H9 (cell line): Measurements from ENCODE around the gene NECAB2. TPM values are rescaled to one million over a fixed set of nuclear protein-coding genes. Genes with fewer than 3 reads are reported as not detected.

Experiments used
- DNase-seq: peaks from one replicate; pipeline ENCODE4 v3.0.0-alpha.2; 2017
- H2AFZ ChIP-seq: one replicate; pipeline ENCODE4 v1.6.1; 2013; ENCODE audit warnings: mild to moderate bottlenecking, low read length, control low read depth, moderate library complexity
- H2AK5ac ChIP-seq: 2 replicates; pipeline ENCODE4 v1.6.1; 2013; ENCODE audit warnings: low read length, control low read depth, mixed read lengths; ENCODE audit not compliant: insufficient read length
- H2BK120ac ChIP-seq: one replicate; pipeline ENCODE4 v1.6.1; 2013; ENCODE audit warnings: low read depth, mild to moderate bottlenecking, low read length, control low read depth, inconsistent platforms; ENCODE audit not compliant: poor library complexity, severe bottlenecking
- H2BK12ac ChIP-seq: 2 replicates; pipeline ENCODE4 v1.6.1; 2013; ENCODE audit warnings: low read length, control low read depth, mixed read lengths, low read depth; ENCODE audit not compliant: insufficient read length
- H2BK15ac ChIP-seq: 2 replicates; pipeline ENCODE4 v1.6.1; 2013; ENCODE audit warnings: low read depth, low read length, control low read depth
- H2BK20ac ChIP-seq: one replicate; pipeline ENCODE4 v1.6.1; 2013; ENCODE audit warnings: low read depth, mild to moderate bottlenecking, low read length, control low read depth, inconsistent platforms; ENCODE audit not compliant: poor library complexity, severe bottlenecking
- H2BK5ac ChIP-seq: 2 replicates; pipeline ENCODE4 v1.6.1; 2013; ENCODE audit warnings: low read length, control low read depth, mixed read lengths; ENCODE audit not compliant: insufficient read length
- H3K14ac ChIP-seq: 2 replicates; pipeline ENCODE4 v1.6.1; 2013; ENCODE audit warnings: low read length, control low read depth; ENCODE audit not compliant: insufficient read depth
- H3K18ac ChIP-seq: 2 replicates; pipeline ENCODE4 v1.6.1; 2013; ENCODE audit warnings: low read depth, mild to moderate bottlenecking, mixed read lengths, low read length, control low read depth; ENCODE audit not compliant: insufficient read length
- H3K23ac ChIP-seq: 2 replicates; pipeline ENCODE4 v1.6.1; 2013; ENCODE audit warnings: low read length, control low read depth, mixed read lengths, low read depth; ENCODE audit not compliant: insufficient read length
- H3K23me2 ChIP-seq: 2 replicates; pipeline ENCODE4 v1.6.1; 2013; ENCODE audit warnings: low read depth, mild to moderate bottlenecking, mixed read lengths, low read length, control low read depth; ENCODE audit not compliant: insufficient read length, poor library complexity, severe bottlenecking
- H3K27ac ChIP-seq: 2 replicates; pipeline ENCODE4 v1.5.1; 2013; ENCODE audit warnings: low read length, control low read depth, mixed read lengths, low read depth; ENCODE audit not compliant: insufficient read length
- H3K27me3 ChIP-seq: 2 replicates; pipeline ENCODE4 v1.6.1; 2013; ENCODE audit warnings: low read length, control low read depth, inconsistent platforms; ENCODE audit not compliant: insufficient read depth
- H3K4ac ChIP-seq: 2 replicates; pipeline ENCODE4 v1.6.1; 2013; ENCODE audit warnings: low read depth, mild to moderate bottlenecking, control low read depth, inconsistent platforms, low read length, moderate library complexity
- H3K4me1 ChIP-seq: 2 replicates; pipeline ENCODE4 v1.6.1; 2013; ENCODE audit warnings: low read length, control low read depth, inconsistent platforms; ENCODE audit not compliant: insufficient read depth
- H3K4me2 ChIP-seq: 2 replicates; pipeline ENCODE4 v1.6.1; 2013; ENCODE audit warnings: low read length, control low read depth, mixed read lengths; ENCODE audit not compliant: insufficient read length, insufficient read depth
- H3K56ac ChIP-seq: 2 replicates; pipeline ENCODE4 v1.6.1; 2013; ENCODE audit warnings: low read depth, mild to moderate bottlenecking, mixed read lengths, low read length, control low read depth; ENCODE audit not compliant: insufficient read length
- H3K79me1 ChIP-seq: 2 replicates; pipeline ENCODE4 v1.6.1; 2013; ENCODE audit warnings: low read depth, mild to moderate bottlenecking, moderate library complexity, low read length, control low read depth, inconsistent platforms; ENCODE audit not compliant: insufficient read depth, poor library complexity, severe bottlenecking
- H3K79me2 ChIP-seq: 2 replicates; pipeline ENCODE4 v1.6.1; 2013; ENCODE audit warnings: low read length, control low read depth, inconsistent platforms; ENCODE audit not compliant: insufficient read depth
- H3K9ac ChIP-seq: 2 replicates; pipeline ENCODE4 v1.6.1; 2013; ENCODE audit warnings: low read length, control low read depth, mixed read lengths; ENCODE audit not compliant: insufficient read length; ENCODE audit errors: extremely low read depth
- H3K9me3 ChIP-seq: one replicate; pipeline ENCODE4 v1.6.1; 2013; ENCODE audit warnings: low read depth, low read length, inconsistent platforms; ENCODE audit not compliant: control insufficient read depth
- H3T11ph ChIP-seq: one replicate; pipeline ENCODE4 v1.6.1; 2013; ENCODE audit warnings: mild to moderate bottlenecking, low read length, control low read depth, inconsistent platforms
- H4K20me1 ChIP-seq: one replicate; pipeline ENCODE4 v1.6.1; 2013; ENCODE audit not compliant: control insufficient read depth, insufficient read length, insufficient read depth
- H4K5ac ChIP-seq: 2 replicates; pipeline ENCODE4 v1.6.1; 2013; ENCODE audit warnings: low read depth, mild to moderate bottlenecking, mixed read lengths, low read length, control low read depth; ENCODE audit not compliant: insufficient read length
- H4K8ac ChIP-seq: replicated peaks from 2 replicates; pipeline ENCODE4 v1.6.1; 2013; ENCODE audit warnings: low read length, control low read depth, mixed read lengths, low read depth; ENCODE audit not compliant: insufficient read length
- H4K91ac ChIP-seq: 2 replicates; pipeline ENCODE4 v1.6.1; 2013; ENCODE audit warnings: low read depth, mild to moderate bottlenecking, moderate library complexity, mixed read lengths, low read length, control low read depth; ENCODE audit not compliant: insufficient read length
- H3K27ac Mint-ChIP-seq, 3 experiments: 2 replicates in 2 of 3; 3 replicates in 1 of 3; pipeline ENCODE4 v1.8.0; 2020 to 2021; ENCODE audit warnings: mixed read lengths in 3 of 3, mild to moderate bottlenecking in 1 of 3, moderate library complexity in 1 of 3
- H3K27me3 Mint-ChIP-seq: 2 replicates; pipeline ENCODE4 v1.8.0; 2021; ENCODE audit warnings: low read depth, mild to moderate bottlenecking, moderate library complexity, mixed read lengths
- H3K36me3 Mint-ChIP-seq, 3 experiments: 2 replicates in 2 of 3; 3 replicates in 1 of 3; pipeline ENCODE4 v1.8.0; 2020 to 2021; ENCODE audit warnings: low read depth in 3 of 3, mixed read lengths in 3 of 3; ENCODE audit not compliant: insufficient read depth in 1 of 3
- H3K4me1 Mint-ChIP-seq, 2 experiments: 2 replicates each; pipeline ENCODE4 v1.8.0; 2020; ENCODE audit warnings: mixed read lengths in 2 of 2
- H3K4me3 Mint-ChIP-seq, 2 experiments: 2 replicates in 1 of 2; 3 replicates in 1 of 2; pipeline ENCODE4 v1.8.0; 2020 to 2021; ENCODE audit warnings: mild to moderate bottlenecking in 2 of 2, mixed read lengths in 2 of 2, moderate library complexity in 1 of 2
- H3K9me3 Mint-ChIP-seq, 2 experiments: 2 replicates in 1 of 2; 3 replicates in 1 of 2; pipeline ENCODE4 v1.8.0; 2020; ENCODE audit warnings: mild to moderate bottlenecking in 2 of 2, mixed read lengths in 2 of 2, moderate library complexity in 1 of 2
- CTCF ChIP-seq: fragments of 200-600 bp; sonication (generic); conservative IDR thresholded peaks from 3 replicates; pipeline ENCODE4 v1.8.0; 2021; ENCODE audit warnings: antibody characterized with exemption, mild to moderate bottlenecking
- WGBS: extraction: QIAGEN DNeasy Blood & Tissue Kit; methylation state at CpG from one replicate; pipeline ENCODE4 v1.1.7; 2013; ENCODE audit warnings: missing lambda C conversion rate, low lambda C conversion rate, mixed read lengths; ENCODE audit not compliant: insufficient read length; ENCODE audit errors: extremely low coverage; 5-methylcytosine and 5-hydroxymethylcytosine counted together
- total RNA-seq: library from RNA; stranded (reverse); gene quantifications from 2 replicates; pipeline ENCODE4 v1.2.1, GENCODE V29; 2021

NECAB2 gene
- total RNA-seq, 1 experiment from 2014 or later = 12.6 TPM

- no peaks in the 10 kb centered on the region for H3K9me3 ChIP-seq
- no peak overlapping the region for H3T11ph ChIP-seq
- H4K5ac ChIP-seq = no peak overlapping the region
- TF ChIP-seq CTCF = no peak
- Mint-ChIP-seq H3K27ac (no peak overlapping the region), H3K4me3 (no peak overlapping the region), H3K9me3 (peaks cover 11 to 23% of the 10 kb centered on the region in 2 experiments), H3K27me3 (peaks cover 27% of the 10 kb centered on the region), H3K4me1 (peaks cover 23 to 32% of the 10 kb centered on the region in 2 experiments), H3K36me3 (peaks cover 6 to 16% (median 8%) of the 10 kb centered on the region in 3 experiments)
- no peak overlapping the region for H3K4me2 ChIP-seq
- H2BK20ac ChIP-seq = no peak overlapping the region
- H3K56ac ChIP-seq = no peak overlapping the region
- H4K91ac ChIP-seq = no peak overlapping the region
- no peak overlapping the region for H2BK120ac ChIP-seq
- no peaks in the 10 kb centered on the region for H3K23me2 ChIP-seq
- no peaks in the 10 kb centered on the region for H3K27me3 ChIP-seq
- H3K79me2 ChIP-seq = no peaks in the 10 kb centered on the region
- no peak overlapping the region for H3K27ac ChIP-seq
- H2BK12ac ChIP-seq = no peak overlapping the region
- no peak overlapping the region for H2AK5ac ChIP-seq
- H4K20me1 ChIP-seq = no peaks in the 10 kb centered on the region
- no peak overlapping the region for H4K8ac ChIP-seq
- no peaks in the 10 kb centered on the region for H3K79me1 ChIP-seq
- H2AFZ ChIP-seq = no peak overlapping the region
- H2BK15ac ChIP-seq = no peak overlapping the region
- H3K14ac ChIP-seq = no peak overlapping the region
- H3K9ac ChIP-seq = no peak overlapping the region
- H3K4ac ChIP-seq = no peak overlapping the region
- no peak for DNase-seq
- H2BK5ac ChIP-seq = no peak overlapping the region
- H3K18ac ChIP-seq = no peak overlapping the region
- no peaks in the 10 kb centered on the region; the same call in 1 of the 2 replicates for H3K4me1 ChIP-seq
- WGBS = no CpG with 5 or more reads among the region's 9 CpGs
- no peak overlapping the region for H3K23ac ChIP-seq
Observed at GRCh38 chr16:84024854-84025253, 56.8 kb downstream of the NECAB2 start.
